Ovary (tissue), 3 donors: ENCODE data around the gene H2AZ2.

ENCODE experiments used
- EP300 ChIP-seq: sonication (generic); formaldehyde crosslinking; IDR thresholded peaks from one replicate; pipeline ENCODE4 v1.6.1; 2017; ENCODE audit warnings: antibody characterized with exemption
- POLR2A ChIP-seq: fragments of 450-650 bp; IDR thresholded peaks from one replicate; pipeline ENCODE4 v1.6.1; 2017; ENCODE audit warnings: antibody characterized with exemption, mild to moderate bottlenecking, moderate library complexity
- TF ChIP-seq, protein P1 (sequence below), 3 donors: fragments of 450-650 bp in 2 of 3; fragments of 200-600 bp in 1 of 3; IDR thresholded peaks; one replicate each; pipeline versions ENCODE4 v1.5.1 to v1.8.0; 2016 to 2022; ENCODE audit warnings: antibody characterized with exemption in 3 of 3, mild to moderate bottlenecking in 1 of 3
- donor health status: DM: no; HTN: no; CAD: no.

DNA sequence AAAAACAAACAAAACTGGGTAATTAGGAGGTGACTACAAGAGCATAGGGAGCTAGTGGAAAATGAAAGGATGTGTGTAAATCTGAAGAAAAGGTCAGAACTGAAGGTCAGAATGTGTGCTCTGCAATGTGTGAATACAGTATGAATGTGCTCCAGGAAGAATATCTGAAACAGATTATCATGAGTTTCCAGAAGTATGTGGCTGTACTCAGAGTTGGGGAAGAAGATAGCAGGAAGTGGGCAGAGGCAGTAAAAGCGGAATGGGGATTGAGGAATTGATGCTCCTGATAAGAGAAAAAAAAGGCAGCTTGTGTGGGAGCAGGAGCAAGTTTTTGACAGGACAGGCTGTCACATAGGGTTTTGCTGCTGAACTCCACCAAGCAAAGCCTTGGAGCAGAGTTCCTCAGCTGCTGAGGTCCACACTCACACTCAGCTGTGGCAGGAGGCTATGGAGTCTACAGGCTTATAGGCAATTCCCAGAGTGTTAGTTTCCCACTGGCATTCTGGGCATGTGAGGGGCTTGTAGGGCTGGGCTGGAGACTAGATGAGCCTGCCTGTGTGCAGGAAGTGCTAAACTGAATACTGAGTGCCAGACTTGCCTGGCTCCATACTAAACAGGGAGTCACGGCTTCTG, 22.9 kb downstream of the H2AZ2 start:
- TF ChIP-seq, protein P1, sequence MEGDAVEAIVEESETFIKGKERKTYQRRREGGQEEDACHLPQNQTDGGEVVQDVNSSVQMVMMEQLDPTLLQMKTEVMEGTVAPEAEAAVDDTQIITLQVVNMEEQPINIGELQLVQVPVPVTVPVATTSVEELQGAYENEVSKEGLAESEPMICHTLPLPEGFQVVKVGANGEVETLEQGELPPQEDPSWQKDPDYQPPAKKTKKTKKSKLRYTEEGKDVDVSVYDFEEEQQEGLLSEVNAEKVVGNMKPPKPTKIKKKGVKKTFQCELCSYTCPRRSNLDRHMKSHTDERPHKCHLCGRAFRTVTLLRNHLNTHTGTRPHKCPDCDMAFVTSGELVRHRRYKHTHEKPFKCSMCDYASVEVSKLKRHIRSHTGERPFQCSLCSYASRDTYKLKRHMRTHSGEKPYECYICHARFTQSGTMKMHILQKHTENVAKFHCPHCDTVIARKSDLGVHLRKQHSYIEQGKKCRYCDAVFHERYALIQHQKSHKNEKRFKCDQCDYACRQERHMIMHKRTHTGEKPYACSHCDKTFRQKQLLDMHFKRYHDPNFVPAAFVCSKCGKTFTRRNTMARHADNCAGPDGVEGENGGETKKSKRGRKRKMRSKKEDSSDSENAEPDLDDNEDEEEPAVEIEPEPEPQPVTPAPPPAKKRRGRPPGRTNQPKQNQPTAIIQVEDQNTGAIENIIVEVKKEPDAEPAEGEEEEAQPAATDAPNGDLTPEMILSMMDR (IDR thresholded peaks at IDR 0.05) = no peak
- TF ChIP-seq POLR2A (no peak), EP300 (no peak)
